SKM-1 (cell line): ENCODE data around the gene MRPL23.

Source experiments
- DNase-seq: peaks from one replicate; lab custom pipeline; 2025; ENCODE audit not compliant: unreplicated experiment; lab: John Stamatoyannopoulos, UW

MRPL23 gene

GRCh38 chr11:1988667-1989317 is 41.7 kb downstream of the MRPL23 start:
- DNase-seq, result no peak

- DNase-seq, result no peak
These were observed 42.8 kb downstream of the MRPL23 start for GRCh38 chr11:1989953-1990352.

- DNase-seq, result no peak
These were observed 43.9 kb downstream of the MRPL23 start for GRCh38 chr11:1990872-1991578.

GRCh38 chr11:1992111-1992510 is 45.0 kb downstream of the MRPL23 start:
- no peak for DNase-seq

GRCh38 chr11:1994121-1994520 is 47.0 kb downstream of the MRPL23 start:
- no peak for DNase-seq

- DNase-seq, result no peak
These were observed 50.6 kb downstream of the MRPL23 start, which contains the start of gene H19 for GRCh38 chr11:1997755-1998154. H19 (minus strand) TSS chr11:1997842.

GRCh38 chr11:1998290-1998689 is 51.2 kb downstream of the MRPL23 start:
- DNase-seq, result no peak

- DNase-seq, result no peak
These were observed 51.7 kb downstream of the MRPL23 start for GRCh38 chr11:1998861-1999260.

GRCh38 chr11:2002042-2002776 is 55.1 kb downstream of the MRPL23 start:
- DNase-seq, result no peak

- no peak for DNase-seq
These were observed 55.7 kb downstream of the MRPL23 start for GRCh38 chr11:2002807-2003206.

- DNase-seq, result no peak
These were observed 57.3 kb downstream of the MRPL23 start for GRCh38 chr11:2004466-2004865.
